GM19035 (cell line): ENCODE data around the gene RNF152.

Experiments
- ATAC-seq: cut with Tn5 transposase; IDR thresholded peaks from one replicate; pipeline ENCODE4 v1.9.1; 2021; ENCODE audit not compliant: unreplicated experiment

RNF152 gene

GRCh38 chr18:61892683-61893308 is at the start of gene RNF152:
Gene RNF152, minus strand, starts transcription at chr18:61893007. Its CDS starts 76,544 bp downstream, at chr18:61816463.
- no peak for ATAC-seq

GRCh38 chr18:61941948-61942471 is 49.2 kb upstream of the RNF152 start:
- ATAC-seq = no peak

GRCh38 chr18:61939046-61939674 is 46.4 kb upstream of the RNF152 start:
- ATAC-seq = no peak

- no peak for ATAC-seq
These were observed 42.6 kb upstream of the RNF152 start for GRCh38 chr18:61935362-61935761.

- no peak for ATAC-seq
These were observed 39.0 kb upstream of the RNF152 start for GRCh38 chr18:61931654-61932379.

- no peak for ATAC-seq
These were observed 37.3 kb upstream of the RNF152 start for GRCh38 chr18:61929881-61930640.

- no peak for ATAC-seq
These were observed 33.7 kb upstream of the RNF152 start for GRCh38 chr18:61926532-61926931.

- no peak for ATAC-seq
These were observed 31.7 kb upstream of the RNF152 start for GRCh38 chr18:61924550-61924949.

GRCh38 chr18:61922435-61922834 is 29.6 kb upstream of the RNF152 start:
- ATAC-seq = no peak

- ATAC-seq = no peak
These were observed 28.9 kb upstream of the RNF152 start for GRCh38 chr18:61921621-61922235.

- ATAC-seq = no peak
These were observed 25.0 kb upstream of the RNF152 start for GRCh38 chr18:61917818-61918217.

GRCh38 chr18:61912476-61912875 is 19.7 kb upstream of the RNF152 start:
- ATAC-seq = no peak

GRCh38 chr18:61910101-61910500 is 17.3 kb upstream of the RNF152 start:
- ATAC-seq = no peak

GRCh38 chr18:61908661-61909060 is 15.9 kb upstream of the RNF152 start:
- ATAC-seq = no peak

GRCh38 chr18:61901323-61901986 is 8.6 kb upstream of the RNF152 start:
- peak; percentile 97 for ATAC-seq

- no peak for ATAC-seq
These were observed 7.9 kb upstream of the RNF152 start for GRCh38 chr18:61900504-61901281.

- ATAC-seq = no peak
These were observed 5.9 kb upstream of the RNF152 start for GRCh38 chr18:61898640-61899101.

- no peak for ATAC-seq
These were observed 4.0 kb upstream of the RNF152 start for GRCh38 chr18:61896757-61897156.

- ATAC-seq = no peak
These were observed 3.3 kb upstream of the RNF152 start for GRCh38 chr18:61896118-61896517.
